ENCODE measurements around the gene SYCE3.

DNA sequence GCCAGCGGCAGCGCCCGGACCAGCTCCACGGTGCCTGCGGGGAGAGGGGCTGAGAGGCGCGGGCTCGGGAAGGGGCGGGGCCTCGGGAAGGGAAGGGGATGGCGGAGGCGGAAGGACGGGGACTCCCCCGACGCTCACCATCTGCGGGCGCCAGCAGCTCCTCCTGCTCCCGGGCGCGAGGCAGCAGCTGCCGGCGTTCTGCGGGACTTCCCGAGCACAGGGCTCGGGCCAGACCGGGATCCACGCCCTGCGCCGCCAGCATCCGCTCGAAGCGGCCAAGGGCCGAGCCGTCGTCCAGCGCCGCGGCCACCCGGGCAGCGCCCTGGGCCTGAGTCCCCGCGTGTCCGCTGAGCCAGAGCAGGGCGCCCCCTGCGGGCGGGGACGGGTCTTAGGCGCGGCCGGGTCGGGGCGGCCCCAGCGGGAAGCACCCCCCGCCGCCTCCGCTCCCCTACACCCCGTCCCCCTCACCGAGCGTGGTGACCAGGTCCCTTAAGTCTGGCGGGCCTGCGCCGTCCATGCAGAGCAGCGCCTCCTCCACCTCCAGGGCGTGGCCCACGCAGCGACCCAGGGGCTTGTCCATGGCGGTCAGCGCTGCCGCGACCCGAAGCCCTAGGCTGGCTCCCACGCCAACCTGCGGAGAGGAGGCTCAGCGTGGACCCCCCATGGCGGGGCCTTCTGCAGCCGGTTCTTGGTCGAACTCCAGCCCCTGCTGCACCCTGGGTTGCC, 36.4 kb downstream of the SYCE3 start:
- no peak for TF ChIP-seq YY1 (IDR thresholded peaks at IDR 0.05; ENCODE audit: insufficient read depth, insufficient read length)
- no peak for TF ChIP-seq ZNF274 (IDR thresholded peaks at IDR 0.05; ENCODE audit: low read depth, low read length)
- no peak for TF ChIP-seq SUZ12 (IDR thresholded peaks at IDR 0.05; ENCODE audit: extremely low read depth, insufficient read depth, insufficient read length)

Measured in NT2/D1 (cell line).